Hepatocyte (in vitro differentiated cells): ENCODE measurements around the gene RNF169.

ENCODE experiments used
- EZH2 ChIP-seq: fragments of 200-600 bp; sonication (generic); IDR thresholded peaks from 2 replicates; pipeline ENCODE4 v1.6.1; 2016; ENCODE audit warnings: antibody characterized with exemption, mild to moderate bottlenecking, borderline replicate concordance
- EZH2phosphoT487 ChIP-seq: fragments of 200-600 bp; sonication (generic); IDR thresholded peaks from one replicate; pipeline ENCODE4 v1.6.1; 2018; ENCODE audit warnings: antibody characterized with exemption, mild to moderate bottlenecking, low read depth, moderate library complexity; ENCODE audit not compliant: unreplicated experiment, severe bottlenecking
- TF ChIP-seq, protein P1 (sequence below): fragments of 200-600 bp; sonication (generic); IDR thresholded peaks from 2 replicates; pipeline ENCODE4 v1.5.1; 2016; ENCODE audit warnings: antibody characterized with exemption, mild to moderate bottlenecking; ENCODE audit not compliant: poor library complexity

DNA sequence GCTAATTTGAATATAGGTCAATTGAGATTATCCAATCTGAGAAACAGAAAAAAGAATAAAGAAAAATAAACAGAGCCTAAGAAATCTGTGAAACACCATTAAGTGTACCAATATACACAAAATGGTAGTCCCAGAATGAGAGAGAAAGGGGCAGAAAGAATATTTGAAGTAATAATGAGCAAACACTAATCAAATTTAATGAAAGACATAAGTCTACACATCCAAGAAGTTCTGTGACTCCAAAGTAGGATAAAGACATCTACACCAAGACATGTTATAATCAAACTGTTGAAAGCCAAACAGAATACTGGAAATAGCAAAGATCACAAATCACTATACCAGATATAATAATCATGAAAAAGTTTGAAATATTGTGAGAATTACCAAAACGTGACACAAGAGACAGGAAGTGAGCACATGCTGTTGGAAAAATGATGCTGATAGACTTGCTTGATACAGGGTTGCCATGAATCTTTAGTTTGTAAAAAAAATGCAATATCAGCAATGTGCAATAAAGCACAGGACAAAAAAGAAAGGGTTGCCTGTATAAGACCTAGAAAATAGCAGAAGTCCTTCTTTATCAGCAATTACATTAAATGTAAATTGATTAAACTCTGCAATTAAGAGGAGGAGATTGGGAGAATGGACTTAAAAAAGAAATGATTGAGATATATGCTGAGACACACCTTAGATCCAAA is 75.8 kb downstream of the RNF169 start:
- TF ChIP-seq, protein P1, sequence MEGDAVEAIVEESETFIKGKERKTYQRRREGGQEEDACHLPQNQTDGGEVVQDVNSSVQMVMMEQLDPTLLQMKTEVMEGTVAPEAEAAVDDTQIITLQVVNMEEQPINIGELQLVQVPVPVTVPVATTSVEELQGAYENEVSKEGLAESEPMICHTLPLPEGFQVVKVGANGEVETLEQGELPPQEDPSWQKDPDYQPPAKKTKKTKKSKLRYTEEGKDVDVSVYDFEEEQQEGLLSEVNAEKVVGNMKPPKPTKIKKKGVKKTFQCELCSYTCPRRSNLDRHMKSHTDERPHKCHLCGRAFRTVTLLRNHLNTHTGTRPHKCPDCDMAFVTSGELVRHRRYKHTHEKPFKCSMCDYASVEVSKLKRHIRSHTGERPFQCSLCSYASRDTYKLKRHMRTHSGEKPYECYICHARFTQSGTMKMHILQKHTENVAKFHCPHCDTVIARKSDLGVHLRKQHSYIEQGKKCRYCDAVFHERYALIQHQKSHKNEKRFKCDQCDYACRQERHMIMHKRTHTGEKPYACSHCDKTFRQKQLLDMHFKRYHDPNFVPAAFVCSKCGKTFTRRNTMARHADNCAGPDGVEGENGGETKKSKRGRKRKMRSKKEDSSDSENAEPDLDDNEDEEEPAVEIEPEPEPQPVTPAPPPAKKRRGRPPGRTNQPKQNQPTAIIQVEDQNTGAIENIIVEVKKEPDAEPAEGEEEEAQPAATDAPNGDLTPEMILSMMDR, result no peak
- no peak for TF ChIP-seq EZH2
- no peak for TF ChIP-seq EZH2phosphoT487
